ENCODE results near the gene SLC36A4. TPM values are rescaled to one million over a fixed set of nuclear protein-coding genes. Genes with fewer than 3 reads are reported as not detected.
"Not testable (repeated sequence)": the region's sequence is repeated elsewhere in the genome, so short reads cannot be mapped to it uniquely, and the experiment has no call there.

The SLC36A4 gene
- total and polyA plus RNA-seq, 9 of the 15 experiments (the other 6 are each of a cell fraction or from before 2014, with no cell fraction given) = 1.4 to 8.0 (median 5.4) TPM

DNA sequence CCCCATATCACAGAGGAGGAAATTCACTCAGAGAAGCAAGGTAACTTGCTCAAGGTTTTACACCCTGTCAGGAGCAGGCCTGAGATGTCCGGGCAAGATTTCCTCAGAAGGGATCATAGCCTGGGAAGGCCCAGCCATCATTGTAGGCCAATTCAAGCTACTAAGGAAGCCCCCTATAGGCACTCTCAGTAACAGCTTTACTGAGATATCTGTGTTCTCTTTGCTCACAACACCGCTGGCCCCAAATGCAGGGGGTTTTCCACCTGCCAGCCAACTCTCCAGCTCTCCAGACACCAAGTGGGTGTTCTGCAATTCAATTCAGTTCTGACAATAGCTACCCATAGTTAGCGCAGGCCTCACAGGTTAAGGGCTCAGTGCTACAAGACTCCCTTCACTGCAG lies 84.0 kb downstream of the SLC36A4 start (continued):
- TF ChIP-seq GABPB2 (CRISPR knock-in tag; conservative IDR thresholded peaks at IDR 0.05) = no peak
- no peak for TF ChIP-seq TCF3 (CRISPR knock-in tag; IDR thresholded peaks at IDR 0.05)
- TF ChIP-seq, protein P1, sequence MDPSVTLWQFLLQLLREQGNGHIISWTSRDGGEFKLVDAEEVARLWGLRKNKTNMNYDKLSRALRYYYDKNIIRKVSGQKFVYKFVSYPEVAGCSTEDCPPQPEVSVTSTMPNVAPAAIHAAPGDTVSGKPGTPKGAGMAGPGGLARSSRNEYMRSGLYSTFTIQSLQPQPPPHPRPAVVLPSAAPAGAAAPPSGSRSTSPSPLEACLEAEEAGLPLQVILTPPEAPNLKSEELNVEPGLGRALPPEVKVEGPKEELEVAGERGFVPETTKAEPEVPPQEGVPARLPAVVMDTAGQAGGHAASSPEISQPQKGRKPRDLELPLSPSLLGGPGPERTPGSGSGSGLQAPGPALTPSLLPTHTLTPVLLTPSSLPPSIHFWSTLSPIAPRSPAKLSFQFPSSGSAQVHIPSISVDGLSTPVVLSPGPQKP (CRISPR knock-in tag; IDR thresholded peaks at IDR 0.05) = no peak
- no peak for TF ChIP-seq BRD4 (IDR thresholded peaks at IDR 0.05)
- no peak for TF ChIP-seq NFIX (CRISPR knock-in tag; IDR thresholded peaks at IDR 0.05; ENCODE audit: low read depth)

- in situ Hi-C loops (cut with MboI) = not testable (repeated sequence)
These were observed 86.6 kb downstream of the SLC36A4 start for GRCh38 chr11:93111147-93111546.

More at GRCh38 chr11:93111147-93111546, 86.6 kb downstream of the SLC36A4 start:
- FAIRE-seq; CTCF ChIA-PET (ENCODE audit: low intra/inter-chr PET ratio); H3K9me3 ChIP-seq (replicated peaks; ENCODE audit: control insufficient read depth, insufficient read depth, low read depth, low read length); BruUV-seq (replicated peaks); H3K4me2 ChIP-seq (ENCODE audit: insufficient read depth, low read length); H3K27ac ChIP-seq (ENCODE audit: extremely low read depth, low read depth, low read length); H3K9me1 ChIP-seq (ENCODE audit: control insufficient read depth, insufficient read depth, low read length); H3K4me1 ChIP-seq (replicated peaks in 1 of 2; ENCODE audit: control insufficient read depth in 2 of 2, insufficient read depth in 2 of 2, low read length in 2 of 2); intact Hi-C loops (cut with micrococcal nuclease); DNase-seq (ENCODE audit: extremely low read depth in 1 of 4, low spot score in 3 of 4); H3K9ac ChIP-seq (ENCODE audit: insufficient read depth in 1 of 2, low read depth in 2 of 2, low read length in 2 of 2); POLR2A ChIA-PET; H3K79me2 ChIP-seq (ENCODE audit: control insufficient read depth, insufficient read depth, low read length); H3K36me3 ChIP-seq (ENCODE audit: control insufficient read depth, insufficient read depth, low read length); ATAC-seq; H3K27me3 ChIP-seq (ENCODE audit: control insufficient read depth in 2 of 2, insufficient read depth in 2 of 2, low read length in 2 of 2); H4K20me1 ChIP-seq (replicated peaks; ENCODE audit: control insufficient read depth, insufficient read depth, low read length); H2AFZ ChIP-seq (ENCODE audit: low read depth, low read length); H3K4me3 ChIP-seq: not testable (repeated sequence)
- TF ChIP-seq C11orf30 (IDR thresholded peaks at IDR 0.05; ENCODE audit: low read depth) (peak; percentile 20; the same call in 1 of the 2 replicates), MAFG (tag; conservative IDR thresholded peaks at IDR 0.05) (peak; percentile 24; the same call in 1 of the 2 replicates), MEF2D (tag; conservative IDR thresholded peaks at IDR 0.05; ENCODE audit: low read depth) (peak; percentile 73), ZNF316 (IDR thresholded peaks at IDR 0.05) (peak; percentile 23; the same call in 1 of the 2 replicates)
